ENCODE results near the gene FABP6.

- TF ChIP-seq, protein P1, sequence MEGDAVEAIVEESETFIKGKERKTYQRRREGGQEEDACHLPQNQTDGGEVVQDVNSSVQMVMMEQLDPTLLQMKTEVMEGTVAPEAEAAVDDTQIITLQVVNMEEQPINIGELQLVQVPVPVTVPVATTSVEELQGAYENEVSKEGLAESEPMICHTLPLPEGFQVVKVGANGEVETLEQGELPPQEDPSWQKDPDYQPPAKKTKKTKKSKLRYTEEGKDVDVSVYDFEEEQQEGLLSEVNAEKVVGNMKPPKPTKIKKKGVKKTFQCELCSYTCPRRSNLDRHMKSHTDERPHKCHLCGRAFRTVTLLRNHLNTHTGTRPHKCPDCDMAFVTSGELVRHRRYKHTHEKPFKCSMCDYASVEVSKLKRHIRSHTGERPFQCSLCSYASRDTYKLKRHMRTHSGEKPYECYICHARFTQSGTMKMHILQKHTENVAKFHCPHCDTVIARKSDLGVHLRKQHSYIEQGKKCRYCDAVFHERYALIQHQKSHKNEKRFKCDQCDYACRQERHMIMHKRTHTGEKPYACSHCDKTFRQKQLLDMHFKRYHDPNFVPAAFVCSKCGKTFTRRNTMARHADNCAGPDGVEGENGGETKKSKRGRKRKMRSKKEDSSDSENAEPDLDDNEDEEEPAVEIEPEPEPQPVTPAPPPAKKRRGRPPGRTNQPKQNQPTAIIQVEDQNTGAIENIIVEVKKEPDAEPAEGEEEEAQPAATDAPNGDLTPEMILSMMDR (IDR thresholded peaks at IDR 0.05): no peak
- no peak for TF ChIP-seq POLR2A (IDR thresholded peaks at IDR 0.05)
These were observed 23.6 kb downstream of the FABP6 start for GRCh38 chr5:160252916-160253315.
